Cerebellar nuclear complex (tissue), 1 donor: ENCODE data around the gene NCL.
A peak's percentile ranks its signal among the peaks of the same experiment; 100 is the strongest.
"Not testable (repeated sequence)": the region's sequence is repeated elsewhere in the genome, so short reads cannot be mapped to it uniquely, and the experiment has no call there.

Experiments used
- DNase-seq, 2 experiments: peaks; one replicate each; lab custom pipeline; 2025; lab: John Stamatoyannopoulos, UW

Gene NCL

DNA sequence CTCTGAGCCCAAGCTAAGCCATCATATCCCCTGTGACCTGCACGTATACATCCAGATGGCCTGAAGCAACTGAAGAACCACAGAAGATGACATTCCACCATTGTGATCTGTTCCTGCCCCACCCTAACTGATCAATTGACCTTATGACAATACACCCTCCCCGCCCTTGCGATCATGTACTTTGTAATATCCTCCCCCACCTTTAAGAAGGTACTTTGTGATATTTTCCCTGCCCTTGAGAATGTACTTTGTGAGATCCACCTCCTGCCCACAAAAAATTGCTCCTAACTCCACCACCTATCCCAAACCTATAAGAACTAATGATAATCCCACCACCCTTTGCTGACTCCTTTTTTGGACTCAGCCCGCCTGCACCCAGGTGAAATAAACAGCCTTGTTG lies 33.8 kb downstream of the NCL start:
- not testable (repeated sequence) for DNase-seq

DNA sequence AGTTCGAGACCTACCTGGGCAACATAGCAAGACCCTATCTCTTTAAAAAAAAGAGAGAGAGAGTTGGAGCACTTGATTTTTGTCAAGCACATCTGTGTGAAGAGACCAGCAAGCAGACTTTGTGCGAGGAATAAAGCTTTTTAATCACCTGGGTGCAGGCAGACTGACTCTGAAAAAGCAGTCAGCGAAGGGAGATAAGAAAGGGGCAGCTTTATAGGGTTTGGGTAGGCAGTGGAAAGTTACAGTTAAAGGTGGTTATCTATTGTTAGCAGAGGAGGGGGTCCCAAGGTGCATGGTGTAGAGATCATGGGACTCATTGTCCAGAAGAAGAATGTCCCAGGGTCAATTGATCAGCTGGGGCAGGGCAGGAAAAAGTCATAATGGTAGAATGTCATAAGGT lies 34.4 kb downstream of the NCL start:
- DNase-seq: no peak

DNA sequence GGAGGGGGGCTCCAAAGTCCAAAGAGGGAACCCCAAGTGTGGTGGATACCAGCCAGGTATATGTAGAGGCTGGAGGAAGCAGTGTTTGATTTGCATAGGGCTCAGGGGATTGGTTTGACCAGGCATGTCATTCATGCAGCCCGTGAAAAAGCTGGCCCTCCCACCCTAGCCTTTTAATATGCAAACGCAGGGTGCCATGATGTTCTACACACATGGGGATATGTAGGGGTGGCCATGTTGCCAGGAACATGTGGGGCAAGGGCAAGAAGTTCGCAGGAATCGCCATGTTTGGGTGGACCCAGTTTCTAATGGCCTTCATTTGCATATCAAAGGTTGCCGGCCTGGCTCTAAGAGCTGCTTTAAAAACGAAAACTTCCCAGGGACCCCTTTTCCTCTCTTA lies 35.1 kb downstream of the NCL start:
- DNase-seq: no peak

DNA sequence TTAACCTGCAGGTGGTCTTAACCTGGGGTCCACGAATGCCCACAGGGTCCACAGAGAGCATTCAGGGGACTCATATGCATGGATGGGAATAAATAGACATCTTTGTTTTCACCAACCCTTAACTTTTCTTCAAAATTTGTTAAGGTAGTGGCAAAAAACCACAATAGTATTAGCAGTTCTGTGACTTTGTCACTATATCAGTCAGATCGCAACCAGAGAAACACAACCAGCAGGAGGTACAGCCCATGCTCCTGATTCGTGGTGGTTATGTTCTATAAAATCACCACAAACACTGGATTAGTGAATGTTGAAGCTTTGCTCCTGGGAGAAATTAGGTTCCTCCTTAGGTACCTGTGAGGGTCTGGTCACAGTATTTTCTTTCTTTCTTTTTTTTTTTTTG lies 37.2 kb downstream of the NCL start:
- DNase-seq: no peak

DNA sequence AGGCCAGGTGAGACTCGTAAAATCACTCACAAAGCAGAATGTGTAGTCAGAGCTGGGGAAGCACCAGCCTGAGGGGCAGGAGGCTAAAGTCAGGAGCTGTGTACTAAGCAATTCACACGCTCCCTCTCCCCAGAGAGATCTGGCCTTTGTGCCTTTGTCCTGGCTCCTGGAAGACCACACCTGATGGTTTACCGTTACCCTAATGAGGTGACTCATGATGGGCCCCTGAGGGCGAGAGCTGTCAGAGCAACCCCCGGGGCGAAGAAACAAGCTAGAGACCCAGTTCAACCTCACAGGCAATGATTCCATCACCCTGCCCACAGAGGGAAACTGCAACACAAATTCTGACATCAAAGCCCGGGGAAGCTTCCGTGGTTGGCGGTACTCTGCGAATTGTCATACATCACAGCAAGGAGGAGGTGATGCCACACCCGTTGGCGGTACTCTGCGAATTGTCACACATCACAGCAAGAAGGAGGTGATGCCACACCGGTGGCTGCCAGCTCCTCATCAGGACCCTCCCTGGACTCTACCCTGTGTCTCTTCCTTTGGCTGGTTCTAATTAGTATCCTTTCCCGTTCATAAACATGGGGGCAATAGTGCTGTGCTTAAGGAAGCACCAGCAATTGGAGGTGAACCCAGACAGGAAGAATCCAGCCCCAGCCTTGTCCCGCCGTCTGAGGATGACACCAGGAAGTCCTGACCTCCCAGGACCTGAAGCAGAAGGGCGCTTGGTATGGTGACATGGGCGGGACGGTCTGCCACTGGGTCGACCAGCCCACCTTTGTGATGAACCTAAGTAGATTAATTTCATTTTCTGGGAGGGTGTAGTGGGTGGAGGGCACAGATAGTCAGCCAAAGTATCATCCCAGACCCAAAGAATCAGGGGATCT lies 38.2 kb downstream of the NCL start:
- no peak for DNase-seq

DNA sequence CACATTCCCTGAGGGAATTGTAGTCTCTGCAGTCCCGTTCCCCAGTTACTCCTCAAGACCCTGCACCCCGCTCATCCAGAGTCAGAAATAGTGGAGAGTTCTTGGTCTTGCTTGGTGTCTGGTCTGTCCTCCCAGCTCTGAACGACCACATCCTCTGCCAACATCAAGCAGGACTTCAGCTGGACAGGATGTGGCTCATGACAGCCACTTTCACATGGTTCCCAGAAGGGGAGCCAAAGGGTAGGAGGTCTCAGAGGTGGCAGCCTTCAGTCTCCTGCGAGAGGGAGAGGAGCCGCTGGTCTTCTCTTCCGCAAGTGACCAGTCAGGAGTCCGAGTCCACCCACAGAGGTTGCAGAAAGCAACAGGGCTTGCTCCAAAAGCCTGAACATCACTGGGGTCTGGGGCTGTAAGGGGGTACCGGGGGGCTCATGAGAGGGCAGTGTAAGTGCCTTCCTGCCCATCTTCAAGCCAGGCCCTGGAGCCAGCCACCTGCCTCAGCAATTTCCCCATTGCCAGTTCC lies 38.9 kb downstream of the NCL start:
- DNase-seq: no peak

DNA sequence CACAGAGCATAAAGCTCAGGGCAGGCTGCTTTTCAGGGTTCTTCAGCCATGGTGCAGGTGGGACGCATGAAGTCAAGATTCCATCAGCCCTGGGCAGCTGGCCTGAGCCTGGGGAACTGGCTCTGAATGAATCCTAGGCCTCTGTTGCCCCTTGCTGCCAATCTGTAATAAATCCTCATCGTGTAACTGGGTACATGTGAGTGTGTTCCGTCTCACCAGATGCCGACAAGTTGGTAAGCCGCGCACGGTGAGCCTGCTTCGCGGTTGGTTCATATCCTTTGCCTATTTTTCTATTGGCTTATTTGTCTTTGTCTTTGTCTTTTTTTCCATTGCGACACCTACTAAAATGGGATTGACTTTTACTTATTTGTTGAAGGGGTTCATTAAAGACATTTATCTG lies 41.1 kb downstream of the NCL start:
- no peak for DNase-seq

DNA sequence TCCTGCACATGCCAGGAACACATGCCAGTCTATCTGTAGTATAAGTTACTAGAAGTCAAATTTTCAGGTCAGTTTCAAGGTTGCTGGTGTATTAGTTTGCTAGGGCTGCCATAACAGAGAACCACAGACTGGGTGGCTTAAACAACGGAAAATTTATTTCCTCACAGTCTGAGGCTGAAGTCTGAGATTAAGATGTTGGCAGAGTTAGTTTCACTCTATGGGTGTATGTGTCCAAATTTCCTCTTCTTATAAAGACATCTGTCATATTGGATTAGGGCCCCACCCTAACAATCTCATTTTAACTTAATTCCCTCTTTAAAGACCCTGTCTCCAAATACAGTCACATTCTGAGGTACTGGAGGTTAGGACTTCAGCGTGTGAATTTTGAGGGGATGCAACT lies 42.2 kb downstream of the NCL start:
- DNase-seq: no peak

DNA sequence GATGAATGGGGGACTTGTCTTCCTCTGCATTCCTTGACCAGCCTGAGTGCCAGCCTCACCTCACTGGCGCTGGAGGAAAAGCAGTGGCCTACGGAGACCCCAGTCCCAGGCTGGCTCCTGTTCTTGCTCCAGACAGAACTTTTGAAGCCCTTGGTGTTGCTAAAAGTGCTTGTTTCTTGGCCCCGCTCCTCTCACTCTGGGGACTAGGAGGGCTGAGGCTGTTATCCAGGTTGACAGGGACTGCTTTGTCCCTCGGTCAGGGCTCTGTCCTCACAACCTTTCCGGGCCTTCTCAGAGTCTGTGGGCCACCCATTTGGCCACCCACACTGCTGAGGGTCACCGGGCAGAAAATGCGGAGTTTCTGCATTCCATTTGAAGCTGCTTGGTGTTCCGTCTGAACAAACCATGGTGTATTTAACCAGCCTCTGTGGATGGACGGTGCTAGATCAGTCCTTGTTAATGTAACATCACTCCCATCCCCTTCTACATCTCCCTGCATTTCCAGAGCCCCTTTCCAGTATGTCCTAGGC lies 43.2 kb downstream of the NCL start:
- no peak for DNase-seq

DNA sequence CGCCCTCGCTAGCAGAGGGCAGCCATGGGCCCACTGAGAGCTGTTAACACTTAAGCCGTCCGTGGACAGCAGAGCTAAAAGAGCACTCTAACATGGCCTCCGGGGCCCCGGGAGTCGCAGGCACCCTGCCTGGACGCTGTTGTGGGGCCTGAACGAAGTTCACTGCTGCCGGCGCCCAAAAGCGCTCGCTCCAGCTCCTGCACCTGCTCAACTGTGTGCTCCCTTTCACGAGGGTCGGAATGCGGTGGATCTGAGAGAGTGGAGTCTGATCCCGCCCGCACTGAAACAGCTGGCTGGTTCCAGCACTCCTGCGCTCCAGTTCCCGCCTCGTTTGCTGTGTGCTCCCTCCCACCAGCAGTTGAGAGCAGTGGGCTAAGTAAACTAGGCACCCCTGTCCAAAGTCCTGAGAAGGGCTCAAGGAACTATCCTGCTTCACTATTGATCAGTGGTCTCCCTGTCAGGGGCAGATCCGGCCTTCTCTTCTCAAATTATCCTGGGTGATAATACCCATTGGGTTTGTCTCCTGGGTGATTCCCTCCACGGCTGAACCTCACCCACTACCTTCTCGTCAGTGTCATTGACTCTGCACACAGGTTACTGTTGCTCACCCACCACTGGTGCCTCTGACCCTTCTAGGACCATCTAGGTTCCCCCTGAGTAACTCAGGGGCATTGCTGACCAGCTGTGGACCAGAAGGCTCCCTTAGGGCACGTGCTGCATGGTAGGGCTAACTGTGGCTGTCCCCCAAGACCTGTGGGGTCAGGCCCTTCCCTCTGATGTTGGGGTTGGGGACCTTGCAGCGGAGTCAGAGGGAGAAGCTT lies 45.3 kb downstream of the NCL start:
- DNase-seq: no peak

DNA sequence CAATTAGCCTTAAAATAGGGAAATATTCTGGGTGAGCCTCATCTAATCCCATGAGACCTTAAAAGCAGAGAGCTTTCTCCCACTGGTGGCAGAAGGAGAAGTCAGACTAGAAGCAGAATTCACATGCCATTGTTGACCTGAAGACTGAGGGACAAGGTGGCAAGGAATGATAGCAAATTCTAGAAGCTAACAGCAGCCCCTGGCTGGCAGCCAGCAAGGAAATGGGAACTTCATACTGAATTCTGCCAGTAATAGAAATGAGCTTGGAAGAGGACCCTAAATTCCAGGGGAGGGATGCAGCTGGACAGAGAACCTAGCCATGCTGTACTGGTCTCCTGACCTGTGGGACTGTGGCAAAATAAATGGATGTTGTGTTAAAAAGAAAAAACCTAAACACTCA lies 49.3 kb downstream of the NCL start:
- no peak for DNase-seq

DNA sequence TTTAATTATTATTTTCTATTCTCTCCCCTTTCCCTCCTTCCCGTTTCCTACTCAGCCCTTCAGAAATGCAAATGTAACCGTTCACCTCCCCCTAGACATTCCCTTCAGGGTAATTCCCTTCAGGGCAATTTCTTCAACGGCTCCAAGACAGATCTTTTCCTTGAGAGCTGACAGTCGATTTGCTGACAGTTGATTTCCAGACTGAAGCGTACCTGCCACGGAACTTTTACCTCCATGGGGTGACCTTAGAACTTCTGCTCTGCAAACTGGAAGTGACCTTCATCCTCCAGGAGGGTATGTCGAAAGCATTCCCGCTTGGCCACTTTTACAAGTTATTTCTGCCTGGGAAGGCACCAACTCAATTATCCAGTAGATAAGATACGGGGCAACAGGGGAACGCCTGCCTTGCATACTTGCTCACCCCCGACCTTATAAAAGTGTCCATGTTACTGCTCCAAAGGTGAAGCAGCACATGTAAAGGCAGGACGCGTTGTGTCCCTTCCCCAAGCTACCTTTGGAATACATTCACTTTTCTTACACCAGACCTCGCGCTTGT lies 50.3 kb downstream of the NCL start:
- no peak for DNase-seq

DNA sequence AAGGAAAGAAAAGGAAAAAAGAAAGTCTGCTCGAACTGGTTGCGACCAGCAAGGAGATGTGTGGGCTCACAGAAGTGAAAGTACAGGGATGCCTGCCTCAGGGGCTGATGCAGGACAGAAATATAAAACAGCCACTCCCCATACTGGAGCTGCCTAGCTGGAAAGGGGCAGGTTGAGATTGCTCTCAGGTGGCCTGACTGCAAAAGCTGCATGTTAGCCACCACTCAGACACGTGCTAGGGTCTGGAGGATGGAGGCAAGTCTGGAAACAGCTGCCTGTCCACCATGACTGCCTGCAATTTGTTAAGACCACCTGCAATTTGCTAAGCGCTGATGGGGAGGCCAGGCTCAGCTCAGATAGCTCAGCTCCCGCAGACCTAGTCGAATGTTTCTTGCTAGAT lies 50.8 kb downstream of the NCL start:
- no peak for DNase-seq

DNA sequence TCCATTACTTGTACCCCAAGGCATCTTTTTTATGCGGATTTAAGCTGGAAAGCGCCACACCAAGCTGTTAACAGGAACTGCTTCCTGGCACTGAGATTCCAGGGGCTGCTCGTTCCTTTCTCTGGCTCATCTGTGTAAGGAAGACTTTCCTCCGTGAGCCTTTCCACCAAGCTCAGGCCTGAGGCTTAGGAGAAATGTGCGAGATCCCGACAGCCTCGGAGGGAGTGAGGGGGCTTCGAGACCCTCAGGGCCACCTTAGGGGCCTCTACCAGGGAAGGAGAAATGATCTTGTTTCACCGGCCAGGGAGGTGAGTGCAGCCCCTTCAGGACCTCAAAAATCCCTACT lies 51.7 kb downstream of the NCL start:
- no peak for DNase-seq

DNA sequence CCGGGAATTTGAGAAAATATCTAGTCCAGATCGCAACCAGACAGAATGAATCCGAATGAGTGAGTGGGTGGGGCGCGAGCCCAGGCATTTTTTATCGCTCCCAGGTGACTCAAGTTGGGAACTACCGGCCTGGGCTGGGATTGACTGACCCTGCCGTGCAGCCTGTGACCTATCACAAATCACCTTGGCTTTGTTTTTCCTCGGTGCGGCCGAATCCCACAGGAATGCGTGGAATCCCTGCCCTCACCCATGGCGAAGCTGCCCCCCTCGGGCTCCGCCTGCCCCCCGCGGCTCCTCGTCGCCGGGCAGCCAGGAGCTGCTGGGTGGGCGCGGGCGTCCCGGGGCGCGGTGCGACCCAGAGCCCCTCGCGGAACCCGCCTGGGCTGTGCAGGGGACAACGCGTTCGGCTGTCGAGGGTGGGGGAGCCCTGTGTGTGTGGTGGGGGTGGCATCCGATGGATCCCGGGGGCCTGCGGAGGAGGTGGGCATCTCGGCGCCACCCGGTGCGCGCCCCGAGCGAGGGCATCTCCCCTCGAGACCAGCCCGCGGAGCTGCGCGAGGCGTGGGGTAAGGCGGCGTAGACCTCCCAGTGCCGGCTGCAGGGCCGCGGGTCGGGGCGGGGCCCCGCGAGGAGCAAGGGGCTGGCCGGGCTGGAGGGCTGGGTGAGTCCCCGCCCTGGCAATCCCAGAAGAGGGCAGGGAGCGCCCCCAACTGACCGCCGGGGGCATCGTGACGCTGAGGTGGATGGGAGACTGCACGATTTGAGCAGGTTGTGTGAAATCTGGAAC lies 52.3 kb downstream of the NCL start:
- DNase-seq: peak in 1 of 2 experiments; percentile 66

DNA sequence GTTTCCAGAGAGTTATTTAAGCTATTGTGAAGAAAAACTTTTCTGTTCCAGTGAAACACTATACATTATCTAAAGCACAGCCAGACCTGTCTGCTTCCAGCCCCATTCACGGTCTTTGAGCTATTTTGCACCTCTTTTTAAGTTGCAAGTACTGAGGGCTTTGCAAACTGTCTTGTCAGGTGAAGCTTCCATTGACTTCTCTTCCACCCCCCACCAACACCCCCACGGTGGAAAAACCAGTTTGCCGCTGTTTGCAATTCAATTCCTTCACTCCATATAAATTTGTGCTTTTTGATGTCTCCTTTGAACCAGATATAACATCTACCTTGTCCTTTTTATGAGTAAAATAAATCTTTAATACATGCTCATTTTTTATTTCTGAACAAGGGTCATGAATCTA lies 53.0 kb downstream of the NCL start:
- no peak for DNase-seq

DNA sequence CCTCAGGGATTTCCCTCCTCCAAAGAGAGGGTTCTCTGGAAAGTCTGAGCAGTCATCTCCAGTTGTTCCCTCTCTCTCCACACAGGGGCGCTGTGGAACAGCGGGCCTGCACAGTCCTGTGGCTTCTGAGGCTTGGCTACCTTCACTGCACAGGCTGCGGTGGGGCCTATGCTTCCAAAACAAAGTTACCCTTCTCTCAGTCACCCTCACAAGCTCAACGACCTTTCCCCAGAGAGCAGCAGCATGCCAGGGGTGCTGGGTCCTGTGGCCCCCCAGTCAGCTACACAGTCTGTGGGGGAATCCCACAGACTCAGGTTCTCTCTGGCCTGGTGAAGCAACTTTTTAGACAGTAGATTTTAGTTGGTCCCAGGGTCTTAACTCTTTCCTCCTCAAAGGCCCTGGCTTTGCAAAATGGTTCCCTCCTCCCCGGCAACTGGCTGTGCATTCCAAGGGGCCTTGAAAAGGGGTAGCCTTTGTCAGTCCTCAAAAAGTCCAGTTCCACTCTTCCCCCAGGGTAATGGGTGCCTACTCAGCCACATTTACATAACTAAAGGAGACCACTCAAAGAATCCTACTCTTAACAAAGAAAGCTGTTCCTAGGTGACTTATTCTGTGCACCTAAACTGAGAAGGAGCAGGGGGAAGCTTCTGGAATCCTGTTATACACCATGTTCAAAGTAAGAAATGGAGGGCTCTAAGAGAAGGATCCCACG lies 53.8 kb downstream of the NCL start:
- DNase-seq: no peak

DNA sequence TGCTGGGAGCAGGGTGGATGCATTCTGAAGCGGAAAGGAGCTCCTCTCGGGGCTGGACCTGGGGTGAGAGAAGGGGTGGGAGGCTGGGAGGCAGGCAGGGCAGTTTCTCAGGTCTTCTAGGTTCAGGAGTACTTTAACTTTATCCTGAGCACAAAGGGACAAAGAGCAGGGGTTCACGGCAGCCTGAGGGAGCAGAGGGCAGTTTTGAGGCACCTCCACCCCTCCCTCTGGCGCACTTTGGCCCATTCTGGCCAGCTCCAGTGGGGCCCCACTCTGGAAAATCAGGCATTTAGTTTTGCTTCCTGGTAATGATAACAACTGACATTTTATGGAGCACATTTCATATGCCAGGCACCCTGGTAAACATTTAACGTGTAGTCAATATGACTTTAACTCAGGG lies 54.5 kb downstream of the NCL start:
- no peak for DNase-seq

DNA sequence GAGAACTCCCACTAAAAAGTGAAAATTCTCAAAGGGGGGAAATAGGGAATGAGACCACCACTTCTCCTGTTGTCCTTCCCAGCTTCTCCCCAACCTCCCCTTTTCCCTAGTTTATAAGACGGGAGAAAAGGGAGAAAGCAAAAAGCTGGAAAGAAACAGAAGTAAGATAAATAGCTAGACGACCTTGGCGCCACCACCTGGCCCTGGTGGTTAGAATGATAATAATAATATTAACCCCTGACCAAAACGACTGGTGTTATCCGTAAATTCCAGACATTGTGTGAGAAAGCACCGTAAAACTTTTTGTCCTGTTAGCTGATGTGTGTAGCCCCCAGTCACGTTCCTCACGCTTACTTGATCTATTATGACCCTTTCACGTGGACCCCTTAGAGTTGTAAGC lies 56.0 kb downstream of the NCL start:
- DNase-seq: not testable (repeated sequence)

DNA sequence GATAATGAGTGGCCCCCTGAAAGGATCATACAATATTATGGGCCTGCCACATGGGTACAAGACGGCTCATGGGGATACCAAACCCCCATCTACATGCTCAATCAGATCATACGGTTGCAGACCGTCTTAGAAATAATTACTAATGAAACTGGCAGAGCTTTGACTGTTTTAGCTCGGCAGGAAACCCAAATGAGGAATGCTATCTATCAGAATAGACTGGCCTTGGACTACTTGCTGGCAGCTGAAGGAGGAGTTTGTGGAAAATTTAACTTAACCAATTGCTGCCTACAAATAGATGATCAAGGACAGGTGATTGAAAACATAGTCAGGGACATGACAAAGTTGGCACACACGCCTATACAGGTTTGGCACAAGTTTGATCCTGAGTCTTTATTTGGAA lies 56.6 kb downstream of the NCL start:
- DNase-seq: not testable (repeated sequence)
